ENCODE results near the gene THOP1. TPM values are rescaled to one million over a fixed set of nuclear protein-coding genes. Genes with fewer than 3 reads are reported as not detected.

THOP1 gene
- total RNA-seq, 4 donors from 2014 or later = 35.8 to 91.8 (median 42.9) TPM

GRCh38 chr19:2820112-2820702 is 34.9 kb downstream of the THOP1 start:
- peaks cover 0 to 2% (median 0%) of the 10 kb centered on the region in 4 donors for H3K9me3 ChIP-seq
- H3K4me1 ChIP-seq = peaks cover 0 to 19% (median 5%) of the 10 kb centered on the region in 4 donors
- peak overlapping the region; percentile 54 to 76 (median 64) for H3K4me3 ChIP-seq
- WGBS, 2 donors = 0 to 3% methylated on average over 11 to 30 of the region's 36 CpGs
- no peaks in the 10 kb centered on the region for H3K27me3 ChIP-seq
- peaks cover 0 to 32% (median 0%) of the 10 kb centered on the region in 3 donors for H3K36me3 ChIP-seq
- DNase-seq (ENCODE audit: low spot score in 2 of 2) = no peak
- TF ChIP-seq CTCF (IDR thresholded peaks at IDR 0.05) (no peak), POLR2A (IDR thresholded peaks at IDR 0.05) (no peak), EP300 (IDR thresholded peaks at IDR 0.05) (no peak)
- peak overlapping the region; percentile 37 to 87 (median 75) for H3K27ac ChIP-seq

GRCh38 chr19:2822846-2823245 is 37.5 kb downstream of the THOP1 start:
- Histone ChIP-seq H3K27ac (no peak overlapping the region), H3K9me3 (peaks cover 0 to 24% (median 0%) of the 10 kb centered on the region in 4 donors), H3K4me3 (no peak overlapping the region), H3K4me1 (peaks cover 0 to 19% (median 5%) of the 10 kb centered on the region in 4 donors), H3K27me3 (no peaks in the 10 kb centered on the region), H3K36me3 (peaks cover 0 to 54% (median 3%) of the 10 kb centered on the region in 3 donors)
- no peak for TF ChIP-seq EP300 (IDR thresholded peaks at IDR 0.05)
- TF ChIP-seq CTCF (IDR thresholded peaks at IDR 0.05) = no peak
- no peak for TF ChIP-seq POLR2A (IDR thresholded peaks at IDR 0.05)
- DNase-seq (ENCODE audit: low spot score in 2 of 2) = no peak
- 95 to 100% methylated on average over 5 of the region's 5 CpGs for WGBS, 2 donors

DNA sequence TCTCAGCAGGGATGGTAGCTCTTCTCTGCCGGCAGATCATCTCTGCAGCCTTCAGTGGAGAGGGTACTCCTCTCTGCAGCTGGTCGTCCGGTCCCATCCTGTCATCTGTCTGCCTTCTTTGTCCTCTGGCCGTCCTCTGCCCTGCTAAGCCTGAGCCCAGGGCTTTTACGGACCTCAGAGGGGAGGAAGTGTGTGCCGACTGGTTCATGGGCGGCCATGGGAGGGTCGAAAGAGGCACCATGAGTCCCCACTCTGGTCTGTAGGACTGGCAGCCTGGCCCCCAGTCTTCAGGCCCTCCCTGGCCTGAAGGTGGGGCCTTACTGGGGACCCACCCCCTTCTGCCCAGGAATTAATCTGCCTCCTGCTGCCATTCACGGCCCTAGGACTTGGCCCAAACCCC is 38.3 kb downstream of the THOP1 start:
- Histone ChIP-seq H3K27me3 (no peaks in the 10 kb centered on the region), H3K27ac (no peak overlapping the region), H3K9me3 (peaks cover 0 to 32% (median 0%) of the 10 kb centered on the region in 4 donors), H3K4me1 (peaks cover 0 to 19% (median 5%) of the 10 kb centered on the region in 4 donors), H3K4me3 (no peak overlapping the region), H3K36me3 (peaks cover 0 to 62% (median 3%) of the 10 kb centered on the region in 3 donors)
- TF ChIP-seq CTCF (IDR thresholded peaks at IDR 0.05) (no peak), POLR2A (IDR thresholded peaks at IDR 0.05) (no peak), EP300 (IDR thresholded peaks at IDR 0.05) (no peak)
- DNase-seq (ENCODE audit: low spot score in 2 of 2) = no peak
- WGBS, 2 donors = 46 to 85% methylated on average over 6 to 9 of the region's 9 CpGs

DNA sequence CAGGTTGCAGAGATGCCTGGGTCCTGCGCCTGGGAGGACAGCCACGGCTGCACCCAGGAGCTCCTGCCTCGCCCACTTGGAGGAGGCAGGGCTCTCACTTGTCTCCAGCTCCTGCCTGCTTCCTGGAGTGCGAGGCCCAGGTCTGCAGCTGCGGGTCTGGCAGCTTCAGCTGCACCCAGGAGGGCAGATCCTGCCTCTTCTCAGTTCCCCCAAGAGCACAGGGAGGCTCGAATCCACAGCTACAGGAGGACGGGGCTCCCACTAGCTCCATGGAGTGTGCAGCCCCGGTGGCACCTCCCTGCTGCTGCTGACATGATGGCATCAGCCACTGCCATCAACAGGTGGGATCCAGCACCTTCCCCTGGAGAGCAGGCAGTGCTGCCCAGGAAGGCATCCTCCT is 38.8 kb downstream of the THOP1 start:
- Histone ChIP-seq H3K4me3 (no peak overlapping the region), H3K4me1 (peaks cover 0 to 18% (median 5%) of the 10 kb centered on the region in 4 donors), H3K27me3 (no peaks in the 10 kb centered on the region), H3K27ac (no peak overlapping the region), H3K9me3 (peaks cover 0 to 37% (median 0%) of the 10 kb centered on the region in 4 donors), H3K36me3 (peaks cover 0 to 67% (median 3%) of the 10 kb centered on the region in 3 donors)
- TF ChIP-seq CTCF (IDR thresholded peaks at IDR 0.05) (no peak), EP300 (IDR thresholded peaks at IDR 0.05) (no peak), POLR2A (IDR thresholded peaks at IDR 0.05) (no peak)
- DNase-seq (ENCODE audit: low spot score in 2 of 2) = no peak
- 80% methylated on average over 6 to 8 of the region's 8 CpGs for WGBS, 2 donors

DNA sequence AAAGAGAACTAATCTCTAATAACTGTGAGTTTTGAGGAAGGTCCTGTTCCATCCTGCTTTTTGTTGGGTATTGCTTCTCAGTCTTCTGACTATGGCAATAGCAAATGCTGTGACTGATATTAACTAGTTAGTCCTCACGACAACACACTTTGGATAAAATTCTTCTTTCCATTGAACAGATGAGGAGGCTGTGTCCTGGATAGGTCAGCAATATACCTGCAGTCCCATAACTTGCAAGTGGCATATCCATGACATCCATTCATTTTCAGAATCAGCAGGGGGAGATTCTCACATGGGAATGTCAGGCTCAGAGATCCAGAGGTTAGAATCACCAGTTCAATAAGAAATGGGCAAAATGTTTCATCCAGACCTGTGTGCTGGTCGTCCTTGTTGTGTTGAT is 41.7 kb downstream of the THOP1 start:
- 97% methylated on average over 2 of the region's 2 CpGs for WGBS, 2 donors
- no peak overlapping the region for H3K4me3 ChIP-seq
- peaks cover 0 to 66% (median 8%) of the 10 kb centered on the region in 4 donors for H3K9me3 ChIP-seq
- no peak overlapping the region for H3K27ac ChIP-seq
- peaks cover 0 to 96% (median 3%) of the 10 kb centered on the region in 3 donors for H3K36me3 ChIP-seq
- H3K27me3 ChIP-seq = no peaks in the 10 kb centered on the region
- TF ChIP-seq EP300 (IDR thresholded peaks at IDR 0.05) = no peak
- TF ChIP-seq POLR2A (IDR thresholded peaks at IDR 0.05) = no peak
- TF ChIP-seq CTCF (IDR thresholded peaks at IDR 0.05) = no peak
- no peak for DNase-seq (ENCODE audit: low spot score in 2 of 2)
- H3K4me1 ChIP-seq = no peaks in the 10 kb centered on the region
